Kasumi-1 (cell line): ENCODE results near the gene FANCE.

ENCODE experiments used
- DNase-seq, 2 experiments: peaks; one replicate each; lab custom pipeline; 2025; lab: John Stamatoyannopoulos, UW

Gene FANCE

GRCh38 chr6:35452183-35453090 lies at the start of gene FANCE:
Gene FANCE, plus strand, starts transcription at chr6:35452338. Its CDS starts 208 bp downstream, at chr6:35452546.
- DNase-seq = peak; percentile 73 to 78

- no peak for DNase-seq
Observed at GRCh38 chr6:35402856-35403191, 49.3 kb upstream of the FANCE start.

GRCh38 chr6:35403544-35404442 lies 48.3 kb upstream of the FANCE start:
- no peak for DNase-seq

DNA sequence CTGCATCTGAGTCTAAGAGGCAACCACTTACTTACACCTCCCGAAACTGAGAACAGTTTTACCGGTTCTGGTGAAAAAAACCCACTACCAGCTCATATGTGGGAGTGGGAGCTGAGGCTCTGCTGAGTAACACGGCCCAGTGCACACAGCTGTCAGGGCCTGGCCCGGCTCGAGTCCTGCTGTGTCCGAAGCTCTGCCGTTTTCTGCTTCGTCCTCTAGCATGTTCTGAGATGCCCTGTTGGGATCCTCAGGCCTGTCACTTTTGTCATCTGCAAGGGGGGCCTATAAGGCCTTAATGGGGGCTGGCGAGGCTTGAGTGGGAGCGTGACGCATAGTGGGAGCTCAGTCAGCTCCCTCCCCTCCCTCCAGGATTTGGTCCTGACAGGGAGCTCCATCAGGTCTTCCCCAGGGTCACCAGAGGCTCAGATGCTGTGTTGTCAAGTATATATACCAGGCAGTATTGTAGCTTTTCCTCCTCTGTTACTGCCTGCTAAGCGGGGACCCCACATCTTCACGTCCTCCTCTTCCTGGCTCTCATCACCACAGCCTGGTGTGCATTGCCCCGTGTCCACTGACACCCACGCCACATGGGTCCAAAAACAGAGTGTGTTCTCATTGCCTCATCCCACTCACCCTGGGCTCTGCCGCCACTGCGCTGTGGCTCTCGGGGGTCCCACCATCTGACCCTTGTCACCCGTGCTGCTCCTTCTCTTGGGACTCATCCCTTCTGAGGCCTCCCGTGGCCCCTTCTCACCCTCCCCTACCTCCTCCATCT lies 45.2 kb upstream of the FANCE start:
- no peak for DNase-seq

GRCh38 chr6:35409245-35409644 lies 42.9 kb upstream of the FANCE start:
- no peak for DNase-seq

DNA sequence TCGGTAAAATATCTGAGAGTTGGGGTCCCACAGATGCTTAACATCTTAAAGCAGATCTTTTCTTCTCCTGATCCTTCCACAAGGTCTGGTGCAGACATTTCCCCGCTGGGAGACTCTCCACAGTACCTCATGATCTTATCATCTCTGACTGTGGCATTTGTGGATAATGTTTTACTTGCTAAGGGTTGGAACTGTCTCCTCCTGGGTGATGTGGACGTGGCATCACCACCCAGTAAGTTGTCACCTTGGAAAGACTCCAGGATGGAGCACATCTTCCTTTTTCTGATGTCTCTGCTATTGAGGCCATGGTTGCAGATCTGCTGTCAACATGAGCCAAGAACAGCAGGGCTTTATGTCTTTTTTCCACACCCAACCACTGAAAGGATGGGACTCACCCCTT lies 42.0 kb upstream of the FANCE start:
- DNase-seq = no peak

- peak; percentile 64 to 68 for DNase-seq
Observed at GRCh38 chr6:35411066-35411465, 41.1 kb upstream of the FANCE start.

DNA sequence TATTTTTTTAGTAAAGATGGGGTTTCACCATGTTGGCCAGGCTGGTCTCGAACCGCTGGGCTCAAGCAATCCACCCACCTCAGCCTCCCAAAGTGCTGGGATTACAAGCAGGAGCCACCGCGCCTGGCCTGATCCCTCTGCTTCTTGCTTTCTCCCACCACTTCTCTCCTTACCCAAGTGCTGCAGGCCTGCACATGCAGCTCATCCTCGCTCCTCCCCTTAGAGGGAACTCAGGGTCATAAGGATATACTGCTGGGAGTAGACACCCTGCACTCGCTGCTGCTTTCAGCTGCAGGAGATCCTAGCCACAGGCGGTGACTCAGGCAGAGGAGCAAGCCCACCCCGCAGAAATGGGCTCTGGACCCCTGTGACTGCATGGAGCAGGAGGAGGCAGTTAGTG lies 40.0 kb upstream of the FANCE start:
- no peak for DNase-seq

GRCh38 chr6:35413911-35414310 lies 38.2 kb upstream of the FANCE start:
- DNase-seq = no peak

DNA sequence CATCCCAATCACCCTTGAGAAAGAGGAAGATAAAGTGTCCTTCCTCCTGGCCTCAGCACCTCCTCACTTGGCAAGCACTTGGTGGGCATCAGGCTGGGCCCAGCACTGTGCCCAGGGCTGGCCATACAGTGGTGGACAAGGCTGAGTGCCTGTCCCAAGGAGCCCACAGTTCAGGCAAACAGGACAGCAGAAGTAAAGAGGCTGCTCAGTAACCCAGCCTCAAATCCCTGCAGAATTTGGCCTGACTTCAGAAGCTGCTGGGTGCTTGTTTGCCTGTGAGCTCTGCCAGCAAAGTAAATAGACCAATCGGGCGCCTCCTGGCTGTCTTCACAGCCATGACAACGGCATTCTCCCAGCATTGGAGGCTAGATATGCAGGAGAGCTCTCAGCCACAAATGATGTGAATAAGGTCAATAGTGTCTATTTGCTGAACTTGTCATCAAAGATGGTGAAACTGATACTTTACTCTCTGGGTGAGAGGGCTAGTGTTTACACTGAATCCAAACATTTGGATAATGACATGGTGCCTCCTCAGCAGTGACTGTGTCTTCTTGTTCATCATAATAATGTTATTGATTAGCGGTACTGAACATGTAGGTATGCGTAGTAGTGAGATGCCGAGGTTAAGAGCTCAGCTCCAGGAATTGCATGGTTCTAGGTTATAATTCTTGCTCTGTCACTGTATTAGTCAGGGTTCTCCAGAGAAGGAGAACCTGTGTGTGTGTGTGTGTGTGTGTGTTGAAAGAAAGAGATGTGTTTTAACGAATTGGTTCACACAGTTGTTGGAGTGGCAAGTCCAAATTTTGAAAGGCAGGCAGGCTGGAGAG lies 36.9 kb upstream of the FANCE start:
- DNase-seq = peak; percentile 49 to 59

- peak; percentile 71 to 76 for DNase-seq
Observed at GRCh38 chr6:35417979-35418661, 34.0 kb upstream of the FANCE start.

- DNase-seq = peak; percentile 43 to 62
Observed at GRCh38 chr6:35419417-35419816, 32.7 kb upstream of the FANCE start.

DNA sequence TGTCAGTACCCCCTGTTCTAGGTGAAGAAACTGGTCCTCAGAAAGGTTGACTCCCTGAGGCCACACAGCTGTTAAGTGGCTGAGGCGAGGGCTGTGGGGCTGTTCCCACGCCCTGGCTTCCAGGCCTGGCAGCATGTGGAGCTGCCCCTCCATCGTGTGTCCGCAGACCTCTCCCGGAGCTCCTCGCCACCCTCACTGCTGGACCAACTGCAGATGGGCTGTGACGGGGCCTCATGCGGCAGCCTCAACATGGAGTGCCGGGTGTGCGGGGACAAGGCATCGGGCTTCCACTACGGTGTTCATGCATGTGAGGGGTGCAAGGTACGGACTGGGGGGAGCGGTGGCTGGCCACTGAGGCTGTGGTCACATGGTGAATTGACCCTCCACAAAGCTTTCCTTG lies 32.2 kb upstream of the FANCE start:
- no peak for DNase-seq

DNA sequence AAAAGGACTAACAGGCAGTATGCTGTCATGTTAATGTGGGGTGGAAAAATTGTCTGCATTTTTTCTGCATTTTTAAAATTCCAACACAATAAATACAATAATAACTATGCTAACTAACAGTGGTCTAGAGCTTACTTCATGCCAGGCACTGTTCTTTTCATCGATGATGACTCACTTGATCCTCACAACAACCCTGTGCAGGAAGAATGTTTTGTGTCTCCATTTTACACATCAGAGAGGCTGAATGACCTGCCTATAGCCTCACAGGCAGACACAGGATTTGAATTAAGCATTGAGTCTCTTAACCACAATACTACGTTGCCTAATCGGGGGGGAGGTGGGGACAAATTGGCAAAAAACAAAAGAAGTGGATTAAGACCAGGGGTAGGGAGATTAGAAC lies 26.9 kb upstream of the FANCE start:
- DNase-seq = no peak

DNA sequence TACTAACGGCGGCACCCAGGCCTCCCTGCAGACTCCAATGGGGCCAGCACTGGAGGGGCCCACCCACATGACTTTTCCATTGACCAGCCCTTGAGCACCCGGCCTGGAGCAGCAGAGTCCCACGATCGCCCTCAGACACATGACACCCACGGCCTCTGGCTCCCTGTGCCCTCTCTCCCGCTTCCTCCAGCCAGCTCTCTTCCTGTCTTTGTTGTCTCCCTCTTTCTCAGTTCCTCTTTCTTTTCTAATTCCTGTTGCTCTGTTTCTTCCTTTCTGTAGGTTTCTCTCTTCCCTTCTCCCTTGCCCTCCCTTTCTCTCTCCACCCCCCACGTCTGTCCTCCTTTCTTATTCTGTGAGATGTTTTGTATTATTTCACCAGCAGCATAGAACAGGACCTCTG lies 26.1 kb upstream of the FANCE start:
- DNase-seq = peak; percentile 61 to 62

- no peak for DNase-seq
Observed at GRCh38 chr6:35427435-35427834, 24.7 kb upstream of the FANCE start.

GRCh38 chr6:35427851-35428321 lies 24.3 kb upstream of the FANCE start:
- no peak for DNase-seq

GRCh38 chr6:35428421-35429149 lies 23.6 kb upstream of the FANCE start:
- DNase-seq = no peak

- DNase-seq = peak in 1 of 2 experiments; percentile 48
Observed at GRCh38 chr6:35429463-35429862, 22.7 kb upstream of the FANCE start.

- DNase-seq = no peak
Observed at GRCh38 chr6:35432291-35432690, 19.8 kb upstream of the FANCE start.
